NCI-H1436 treated with DMSO at 0.1 percent for 48 hours (cell line): ENCODE measurements around the gene MORC4.
"Not testable (repeated sequence)": the region's sequence is repeated elsewhere in the genome, so short reads cannot be mapped to it uniquely, and the experiment has no call there.

Source experiments
- DNase-seq: peaks from one replicate; lab custom pipeline; 2025; lab: John Stamatoyannopoulos, UW

Gene MORC4

DNA sequence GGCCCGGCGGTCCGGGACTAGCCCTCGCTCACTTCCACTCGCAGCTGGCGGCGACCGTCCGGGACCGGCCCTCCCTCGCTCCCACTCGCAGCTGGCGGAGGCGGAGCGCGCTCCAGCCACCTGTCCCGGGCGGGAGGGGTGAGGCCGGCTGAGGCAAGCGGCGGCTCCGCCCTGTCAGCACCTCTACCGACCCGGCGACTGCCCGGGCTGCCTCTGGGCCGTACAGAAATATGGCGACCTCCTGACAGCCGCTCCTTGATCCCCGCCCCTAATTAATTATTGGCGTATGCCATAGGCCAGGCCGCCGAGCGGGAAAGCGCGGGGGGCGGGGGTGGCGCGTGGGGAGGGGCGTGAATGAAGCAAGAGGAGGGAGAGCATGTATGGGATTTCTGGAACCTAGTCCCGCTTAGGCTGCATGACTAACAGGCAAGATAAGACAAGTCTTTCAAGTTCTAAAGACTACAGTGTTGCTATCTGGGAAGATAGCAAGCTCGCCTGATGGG is at the start of gene MORC4:
Gene MORC4 (minus strand): TSS at position 200 of the 503 bp plus-strand sequence. CDS start 243 bp downstream, outside the sequence.
- DNase-seq, result peak; percentile 77

DNA sequence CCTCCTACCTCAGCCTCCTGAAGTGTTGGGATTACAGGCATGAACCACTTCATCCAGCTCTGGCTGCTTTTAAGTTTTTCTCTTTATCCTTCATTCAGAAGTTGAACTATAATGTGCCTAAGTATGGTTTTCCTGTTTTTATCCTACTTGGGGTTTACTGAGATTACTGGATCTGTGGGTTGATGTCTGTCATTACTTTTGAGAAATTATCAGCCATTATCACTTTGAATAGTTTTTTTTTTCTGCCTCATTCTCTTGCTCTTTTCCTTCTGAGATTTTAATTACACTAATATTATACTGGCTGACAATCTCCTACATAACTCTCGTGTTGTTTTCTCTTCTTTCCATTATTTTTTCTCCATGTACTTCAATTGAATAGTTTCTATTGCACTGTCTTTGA is 47.6 kb upstream of the MORC4 start:
- DNase-seq, result no peak

DNA sequence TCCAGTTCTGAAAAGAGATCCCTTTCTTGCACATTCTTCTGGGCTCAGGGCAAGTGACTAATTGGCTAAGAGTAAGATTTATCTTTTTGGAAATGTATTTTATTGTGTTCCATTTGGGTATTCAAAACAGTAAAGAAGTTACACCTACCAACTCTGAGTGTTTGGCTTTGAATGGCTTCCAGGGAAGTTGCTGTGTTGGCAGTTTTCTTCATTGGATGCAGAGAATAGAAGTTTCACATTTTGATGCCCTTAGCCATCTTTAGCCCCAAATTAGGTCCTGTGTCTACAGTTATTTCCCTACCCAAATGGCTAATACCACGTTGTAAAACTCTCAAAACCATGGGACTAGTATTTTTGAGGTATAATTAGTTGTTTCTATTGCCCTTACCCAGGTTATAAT is 29.7 kb upstream of the MORC4 start:
- DNase-seq, result no peak

DNA sequence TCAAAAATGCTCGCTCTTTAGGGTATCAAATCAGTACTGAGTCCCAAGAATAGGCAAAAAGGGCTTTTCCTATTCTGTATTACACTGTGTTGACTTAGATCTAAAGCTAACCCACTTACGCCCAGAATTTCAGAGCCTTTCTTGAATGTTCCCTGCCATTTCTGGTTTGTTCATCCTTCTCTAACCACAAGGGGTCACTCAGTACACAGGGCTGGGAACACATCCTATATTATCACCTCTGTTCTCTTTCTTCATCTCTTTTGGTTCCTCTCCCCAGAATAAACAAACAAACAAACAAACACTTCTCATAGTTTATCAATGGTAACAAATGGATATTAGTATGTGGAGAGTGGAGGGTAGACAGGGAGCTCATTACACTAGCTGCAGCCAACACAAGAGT is 25.5 kb upstream of the MORC4 start:
- DNase-seq, result peak; percentile 3

DNA sequence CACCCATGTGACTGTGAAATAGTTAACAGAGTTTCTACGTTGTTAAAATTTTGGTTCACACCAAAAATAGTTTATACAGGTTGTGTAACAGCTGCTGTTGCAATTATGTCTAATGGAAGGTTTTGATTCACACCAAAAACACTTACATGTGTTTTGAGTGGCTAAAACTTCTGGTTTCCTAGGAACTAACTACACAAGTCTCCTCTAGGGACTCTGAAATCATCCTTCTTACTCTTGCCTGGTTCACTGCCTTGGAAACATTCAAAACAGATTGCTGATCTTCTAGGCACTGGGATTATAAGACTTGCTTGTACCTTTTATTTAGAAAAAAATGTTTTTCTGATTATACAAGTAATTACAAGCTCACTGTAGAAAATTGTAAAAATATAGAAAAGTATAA is 14.9 kb upstream of the MORC4 start:
- peak; percentile 28 for DNase-seq

DNA sequence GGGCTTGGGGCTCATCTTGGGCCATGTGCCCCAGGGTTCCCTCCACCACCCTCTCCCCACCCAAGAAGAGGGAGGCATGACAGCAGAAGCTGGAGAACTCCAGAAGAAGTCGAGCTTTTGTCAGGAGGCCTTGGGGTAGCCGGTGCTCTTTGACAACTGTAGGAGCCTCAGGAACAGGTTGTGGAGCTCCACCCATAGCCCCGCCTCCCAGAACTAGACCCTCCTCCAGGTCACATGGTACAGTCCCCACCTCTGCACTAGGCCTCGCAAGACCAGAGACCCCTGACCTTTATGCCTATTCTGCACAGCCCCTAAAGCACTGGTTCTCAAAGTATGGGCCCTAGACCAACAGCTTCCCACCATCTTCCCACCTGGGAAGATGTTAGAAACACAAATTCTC is 8.0 kb upstream of the MORC4 start:
- DNase-seq, result no peak

DNA sequence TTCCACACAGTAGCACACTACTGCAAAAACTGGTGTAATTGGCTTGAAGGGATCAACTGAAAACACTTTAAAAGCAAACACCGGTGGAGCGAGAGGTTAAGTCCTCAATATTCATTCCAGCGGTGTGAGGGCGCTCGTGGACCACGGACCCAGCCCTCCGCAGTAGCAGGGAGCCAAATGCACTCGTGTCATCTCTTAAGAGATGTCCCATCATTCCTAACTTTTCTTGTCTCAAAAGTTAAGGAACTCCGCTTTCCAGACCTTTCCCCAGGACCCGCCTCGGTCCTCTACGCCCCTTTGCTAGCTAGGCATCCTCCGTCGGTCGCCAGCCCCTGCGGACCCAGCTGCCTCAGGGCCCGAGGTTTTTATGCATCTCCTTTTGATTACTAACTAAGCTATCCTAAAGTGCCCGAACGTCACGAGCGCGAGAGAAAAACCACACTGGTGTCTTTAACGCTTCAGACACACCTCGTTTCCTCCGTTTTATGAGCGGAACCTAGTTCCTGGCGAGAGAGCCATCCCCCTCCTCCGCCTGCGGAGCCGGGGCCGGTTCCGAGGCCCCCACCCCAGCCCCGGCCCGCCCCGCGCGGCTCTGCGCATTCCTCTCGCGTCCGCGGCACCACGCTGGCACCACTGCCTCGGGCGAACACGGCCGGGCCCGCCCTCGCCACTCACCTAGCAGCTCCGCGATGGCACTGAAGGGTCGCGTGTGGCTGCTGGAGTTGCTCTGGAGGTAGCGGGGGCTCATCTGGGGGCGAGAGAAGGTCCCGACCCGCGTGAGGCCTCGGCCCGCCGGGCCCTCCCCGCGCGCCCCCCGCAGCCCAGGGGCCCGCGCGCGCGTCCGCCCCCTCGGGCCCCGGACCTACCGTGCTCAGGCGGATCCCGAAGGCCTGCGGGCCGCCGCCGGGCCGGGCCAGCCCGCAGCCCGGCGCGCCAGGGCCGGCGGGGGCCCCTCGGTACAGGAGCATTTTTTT is 723 bp downstream of the MORC4 start:
- DNase-seq, result no peak

DNA sequence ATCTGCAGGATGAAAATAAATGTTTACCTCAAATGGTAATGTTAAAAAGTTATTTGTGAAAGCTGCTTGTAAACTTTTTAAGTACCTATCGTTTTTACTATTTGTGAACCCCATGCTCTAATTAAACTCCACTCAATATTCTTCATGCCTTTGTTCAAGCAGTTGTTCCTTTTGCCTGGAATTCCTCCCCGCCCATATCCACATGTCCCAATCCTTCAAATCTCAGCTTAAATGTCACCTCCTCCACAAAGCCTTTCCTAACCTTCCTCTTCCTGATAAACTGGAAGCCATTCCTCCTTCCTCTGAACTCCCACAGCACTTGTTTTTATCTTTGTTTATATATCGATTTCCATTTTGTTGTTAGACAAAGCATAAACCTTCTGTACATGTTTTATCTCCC is 2.4 kb downstream of the MORC4 start:
- DNase-seq, result no peak

DNA sequence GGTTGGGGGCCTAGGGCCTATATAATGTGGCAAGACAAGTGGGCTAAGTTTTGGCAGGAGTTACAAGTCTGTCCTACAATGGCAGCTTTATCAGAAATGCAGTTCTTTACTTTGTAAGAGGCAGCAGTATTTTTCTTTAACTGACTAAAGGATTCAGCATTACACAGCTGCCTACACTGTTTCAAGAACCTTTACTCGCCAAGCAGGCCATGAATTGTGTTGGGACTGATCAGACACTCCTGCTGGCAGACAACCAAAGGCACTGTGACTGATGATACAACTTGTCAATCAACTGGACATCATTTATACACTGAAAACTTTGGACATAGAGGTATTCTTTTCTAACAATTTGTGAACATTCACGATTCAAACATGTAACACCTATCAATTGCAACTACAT is 4.3 kb downstream of the MORC4 start:
- no peak for DNase-seq

DNA sequence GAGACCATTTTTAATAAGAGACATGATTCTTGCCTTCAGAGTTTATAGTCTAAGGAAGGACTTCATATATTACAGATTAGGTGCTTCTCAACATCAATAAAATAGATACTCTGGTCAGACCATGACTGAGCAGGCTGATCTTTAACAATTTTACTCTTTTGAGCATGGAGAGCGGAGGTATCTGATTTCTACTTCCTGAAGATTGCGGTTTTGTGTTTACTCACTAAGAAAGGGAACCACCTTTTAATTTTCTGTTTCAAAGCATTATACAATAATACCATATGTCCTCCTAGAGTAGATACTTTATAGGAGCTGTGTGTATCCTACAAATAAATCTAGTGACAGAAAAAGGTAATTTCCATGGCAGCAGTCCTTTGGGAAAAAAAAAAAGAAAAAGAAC is 12.5 kb downstream of the MORC4 start:
- DNase-seq, result no peak

DNA sequence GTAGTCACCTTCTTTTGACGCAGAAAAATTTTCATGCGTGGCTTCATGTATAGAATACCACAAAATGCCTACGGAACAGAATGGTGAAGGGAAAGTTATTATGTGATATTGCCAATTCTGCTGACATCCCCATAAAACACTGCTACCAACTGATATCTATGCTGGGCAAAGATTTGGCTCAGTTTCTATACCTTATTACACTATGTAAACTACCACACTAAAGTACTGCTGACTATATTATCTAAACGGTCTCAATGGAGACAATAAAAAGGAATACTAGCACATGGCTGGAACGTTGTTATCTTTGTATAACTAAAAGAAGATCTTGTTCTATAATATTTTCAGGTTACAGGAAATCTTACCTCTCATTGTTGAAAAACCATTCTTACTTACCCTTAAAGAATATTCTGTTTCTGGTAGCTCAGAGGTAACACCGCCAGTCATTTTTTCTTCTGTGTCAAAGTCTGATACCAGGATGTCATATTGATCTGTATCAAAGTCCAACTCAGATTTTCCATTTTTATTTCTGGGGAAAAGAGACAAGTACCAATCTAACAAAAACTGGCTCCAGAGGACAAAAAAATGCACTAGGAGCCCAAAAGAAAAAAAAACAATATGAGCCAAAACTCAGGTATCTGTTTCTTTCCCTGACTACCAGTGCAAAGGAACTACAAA is 18.9 kb downstream of the MORC4 start:
- DNase-seq, result no peak

DNA sequence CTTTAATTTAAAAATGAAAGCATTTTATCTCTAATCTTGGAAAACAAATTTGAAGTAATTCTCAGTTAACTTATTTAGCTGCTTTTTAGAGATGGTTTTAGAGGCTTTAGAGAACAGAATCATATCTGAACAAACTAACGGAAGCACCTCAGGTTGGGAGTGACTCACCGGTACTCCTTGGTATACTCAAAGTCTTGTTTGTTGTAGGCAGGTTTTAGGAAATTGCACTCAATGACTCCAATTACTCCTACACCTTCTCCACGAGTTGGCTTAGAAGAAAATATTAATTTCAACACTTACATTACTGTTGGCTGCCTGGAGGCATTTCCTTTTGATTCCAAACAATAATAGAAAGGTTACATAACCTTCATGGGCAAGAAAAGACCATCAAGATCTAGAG is 23.6 kb downstream of the MORC4 start:
- DNase-seq, result no peak

DNA sequence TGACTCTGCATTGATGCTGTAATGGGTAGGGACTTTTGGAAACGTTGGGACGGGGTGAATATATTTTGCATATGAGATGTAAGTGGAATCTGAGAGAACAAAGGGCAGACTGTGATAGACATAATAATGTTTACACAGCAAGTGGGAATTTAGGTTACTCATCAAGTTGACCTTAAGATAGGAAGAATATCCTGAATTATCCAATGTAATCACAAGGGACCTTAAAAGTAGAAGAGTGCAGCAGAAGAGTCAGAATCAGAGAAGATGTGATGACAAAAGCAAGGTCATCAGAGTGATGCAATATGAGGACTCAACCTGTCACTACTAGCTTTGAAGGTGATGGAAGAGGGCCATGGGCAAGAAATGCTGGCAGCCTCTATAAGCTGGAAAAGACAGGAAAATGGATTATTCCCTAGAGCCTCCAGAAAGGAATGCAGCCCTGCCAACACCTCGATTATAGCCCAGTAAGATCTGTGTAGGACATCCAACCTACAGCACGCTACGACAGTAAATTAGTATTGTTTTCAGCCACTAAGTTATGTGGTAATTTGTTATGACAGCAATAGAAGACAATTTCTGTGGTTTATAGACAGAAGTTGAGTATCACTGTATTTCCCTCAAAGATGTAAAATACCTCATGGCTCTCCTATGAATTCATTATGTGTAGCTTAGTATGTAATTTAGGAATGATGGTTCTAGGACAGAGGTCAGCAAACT is 26.4 kb downstream of the MORC4 start:
- no peak for DNase-seq

DNA sequence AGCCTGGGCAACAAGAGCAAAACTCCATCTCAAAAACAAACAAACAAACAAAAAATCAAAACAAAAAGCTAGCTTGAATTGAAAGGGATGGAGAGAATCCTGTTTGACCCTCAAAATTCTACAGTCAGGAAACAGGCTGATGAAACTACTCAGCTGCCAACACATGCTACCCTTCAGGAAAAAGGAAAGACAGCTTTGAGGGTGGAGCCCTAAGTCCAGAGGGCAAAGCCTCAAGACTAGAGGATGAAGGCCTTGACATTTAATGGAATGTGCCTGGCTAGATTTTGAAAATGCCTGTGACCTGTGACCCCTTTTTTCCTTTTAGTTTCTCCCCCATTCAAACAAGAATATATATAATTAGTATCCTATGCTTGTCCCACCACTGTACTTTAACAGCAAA is 27.1 kb downstream of the MORC4 start:
- DNase-seq, result no peak

DNA sequence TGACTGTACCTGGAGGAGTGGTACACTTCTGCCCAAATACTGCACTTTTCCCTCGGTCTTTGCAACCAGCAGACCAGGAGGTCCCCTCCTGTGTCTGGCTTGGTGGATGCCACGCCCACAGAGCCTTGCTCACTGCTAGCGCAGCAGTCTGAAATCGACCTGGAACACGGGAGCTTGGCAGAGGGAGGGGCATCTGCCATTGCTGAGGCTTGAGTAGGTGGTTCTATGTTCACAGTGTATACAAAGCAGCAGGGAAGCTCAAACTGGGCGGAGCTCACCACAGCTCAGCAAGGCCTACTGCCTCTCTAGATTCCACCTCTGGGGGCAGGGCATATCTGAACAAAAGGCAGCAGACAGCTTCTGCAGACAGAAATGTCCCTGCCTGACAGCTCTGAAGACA is 33.5 kb downstream of the MORC4 start:
- DNase-seq, result not testable (repeated sequence)

DNA sequence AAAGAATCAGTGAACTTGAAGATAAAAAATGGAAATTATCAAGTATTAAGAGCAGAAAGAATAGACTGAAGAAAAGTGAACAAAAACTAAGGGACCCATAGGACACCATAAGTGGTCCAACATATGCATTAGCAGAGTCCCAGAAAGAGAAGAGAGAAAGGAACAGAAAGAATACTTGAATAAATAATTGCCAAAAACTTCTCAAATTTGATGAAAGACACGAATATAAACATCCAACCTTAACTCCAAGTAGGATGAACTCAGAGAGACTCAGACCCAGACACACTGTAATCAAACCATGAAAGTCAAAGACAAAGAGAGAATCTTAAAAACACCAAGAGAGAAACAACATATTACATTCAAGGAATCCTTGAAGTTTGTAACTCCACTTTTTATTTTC is 35.7 kb downstream of the MORC4 start:
- DNase-seq, result no peak

DNA sequence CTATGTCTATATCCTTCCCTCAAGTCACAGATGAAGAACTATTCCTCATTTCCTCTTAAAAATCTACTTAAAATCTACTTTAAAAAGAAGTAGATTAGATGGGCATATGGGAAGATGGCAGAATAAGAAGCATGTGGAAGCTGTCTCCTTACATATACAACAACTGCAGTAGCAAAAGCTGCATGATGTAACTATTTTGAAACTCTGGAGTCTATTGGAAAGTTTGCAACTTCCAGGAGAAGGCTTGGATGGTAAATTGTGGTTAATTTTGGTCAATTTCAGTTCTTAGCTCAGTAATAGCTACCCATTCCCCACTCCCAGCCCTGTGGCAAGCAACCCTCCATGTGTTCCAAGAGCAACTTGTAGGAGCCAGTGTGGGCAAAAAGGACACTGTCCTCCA is 36.9 kb downstream of the MORC4 start:
- no peak for DNase-seq

DNA sequence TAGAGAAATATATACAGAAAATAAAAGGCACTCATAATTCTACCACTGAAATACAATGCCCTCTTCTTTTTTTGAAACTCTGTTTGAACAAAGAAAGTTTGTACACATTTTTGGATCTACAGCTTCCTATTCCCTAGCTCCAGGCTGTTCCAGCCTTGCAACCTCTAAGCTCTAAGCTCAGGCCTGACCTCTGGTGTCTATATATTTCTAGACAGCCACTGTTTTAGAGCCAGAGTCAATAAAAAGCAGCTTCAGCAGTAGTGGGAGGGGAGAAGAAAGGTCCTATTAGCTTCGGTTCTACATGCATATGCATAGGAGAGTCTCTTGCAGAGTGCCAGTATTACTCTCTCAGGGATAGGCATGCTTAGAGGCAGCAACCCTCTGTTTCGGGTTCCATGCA is 40.1 kb downstream of the MORC4 start:
- no peak for DNase-seq

DNA sequence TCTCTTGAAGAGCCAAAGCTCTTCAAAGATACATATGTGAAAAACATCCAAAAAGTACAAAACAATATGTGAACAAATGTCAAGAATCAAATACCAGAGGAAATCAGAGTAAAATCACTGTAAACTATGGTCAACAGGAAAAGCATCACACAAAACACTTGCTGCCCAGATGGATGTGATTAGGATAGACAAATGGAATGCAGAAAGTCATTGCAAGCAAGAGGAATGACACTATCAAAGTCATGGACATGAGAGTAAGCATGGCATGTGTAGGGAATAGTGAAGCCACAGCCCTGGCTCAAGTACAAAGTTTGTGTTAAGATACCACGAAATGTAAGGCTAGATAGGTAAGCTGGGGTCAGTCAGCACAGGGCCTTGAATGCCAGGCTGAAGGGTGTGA is 42.2 kb downstream of the MORC4 start:
- DNase-seq, result no peak

DNA sequence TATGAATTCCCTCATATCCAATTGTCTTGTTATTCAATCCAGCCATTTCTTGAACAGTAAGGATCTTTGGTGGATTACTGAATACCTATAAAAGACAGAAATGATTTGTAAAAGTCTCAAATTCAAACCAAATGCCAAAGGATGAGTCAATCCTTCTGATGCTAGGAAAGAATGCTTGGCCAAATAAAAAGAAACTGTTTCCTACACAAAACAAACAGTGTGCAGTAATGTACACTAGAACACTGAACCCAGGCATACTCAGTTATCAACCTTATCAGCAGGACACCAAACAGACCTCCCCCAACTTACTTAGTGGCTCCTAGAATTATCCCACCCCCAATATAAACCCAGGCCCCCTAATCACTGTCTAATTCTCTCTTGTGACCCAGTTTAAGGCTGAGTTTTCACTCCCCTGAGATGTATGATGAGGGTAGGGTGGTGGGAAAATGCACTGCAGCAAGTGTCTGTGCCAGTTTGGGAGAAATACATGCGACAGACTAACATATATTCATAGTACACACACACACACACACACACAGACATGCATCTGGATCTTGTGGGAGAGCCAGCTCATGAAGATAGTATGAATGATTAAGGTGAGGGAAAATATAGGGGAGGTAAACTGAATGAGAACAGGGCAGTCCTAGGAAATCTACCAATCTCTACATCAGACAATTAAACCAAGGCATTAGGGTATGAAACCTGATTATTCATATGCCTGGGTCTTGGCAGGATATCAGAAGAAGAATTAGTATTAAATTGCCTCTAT is 44.8 kb downstream of the MORC4 start:
- no peak for DNase-seq

DNA sequence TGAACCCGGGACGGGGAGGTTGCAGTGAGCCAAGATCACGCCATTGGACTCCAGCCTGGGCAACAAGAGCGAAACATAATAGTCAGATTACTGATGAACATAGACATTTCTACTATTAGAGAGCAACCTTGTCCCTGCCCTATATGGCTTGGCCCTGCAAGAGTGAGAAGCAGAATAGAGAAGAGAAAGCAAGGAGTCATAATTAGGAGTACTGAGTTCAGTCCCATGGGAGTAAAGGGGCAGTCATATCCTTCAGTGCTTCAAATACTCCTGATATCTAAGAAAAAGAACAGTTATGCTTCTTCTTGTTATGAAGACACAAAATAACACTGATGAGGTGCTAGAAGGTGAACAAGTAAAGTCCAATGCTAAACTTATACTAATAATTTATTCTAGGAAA is 46.0 kb downstream of the MORC4 start:
- DNase-seq, result no peak

DNA sequence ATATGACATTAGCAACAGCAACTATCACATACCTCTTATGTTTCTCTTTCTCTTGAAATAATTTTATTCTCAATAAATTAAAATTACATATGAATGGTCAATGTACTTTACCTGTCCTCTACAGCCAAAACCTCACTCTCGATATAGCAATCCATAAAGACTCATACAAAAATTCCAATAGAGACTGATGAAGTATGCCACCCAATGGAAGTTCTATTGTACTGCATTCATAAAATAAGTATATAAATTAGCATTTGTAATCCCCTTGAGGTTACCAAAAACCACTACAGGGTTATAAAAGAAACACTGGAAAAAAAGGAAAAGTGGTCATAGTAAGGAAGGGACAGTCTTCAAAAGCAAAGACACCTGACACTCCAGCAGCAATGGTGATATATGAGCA is 47.0 kb downstream of the MORC4 start:
- no peak for DNase-seq
